ENCODE results near the gene PUM2. TPM values are rescaled to one million over a fixed set of nuclear protein-coding genes. Genes with fewer than 3 reads are reported as not detected.

The PUM2 gene
- total RNA-seq, 1 experiment from 2014 or later = 104 TPM

- Mint-ChIP-seq H3K4me1 (no peaks in the 10 kb centered on the region), H3K27ac (no peak overlapping the region), H3K36me3 (no peaks in the 10 kb centered on the region), H3K27me3 (ENCODE audit: low read depth) (no peaks in the 10 kb centered on the region), H3K4me3 (no peak overlapping the region), H3K9me3 (no peaks in the 10 kb centered on the region)
- no peak for DNase-seq (ENCODE audit: low spot score)
- no peak for ATAC-seq
- POLR2A ChIA-PET = no interaction called here
- CTCF ChIA-PET = no interaction called here
- no peak for TF ChIP-seq NFE2L1 (CRISPR knock-in tag; IDR thresholded peaks at IDR 0.05)
- TF ChIP-seq, protein P1, sequence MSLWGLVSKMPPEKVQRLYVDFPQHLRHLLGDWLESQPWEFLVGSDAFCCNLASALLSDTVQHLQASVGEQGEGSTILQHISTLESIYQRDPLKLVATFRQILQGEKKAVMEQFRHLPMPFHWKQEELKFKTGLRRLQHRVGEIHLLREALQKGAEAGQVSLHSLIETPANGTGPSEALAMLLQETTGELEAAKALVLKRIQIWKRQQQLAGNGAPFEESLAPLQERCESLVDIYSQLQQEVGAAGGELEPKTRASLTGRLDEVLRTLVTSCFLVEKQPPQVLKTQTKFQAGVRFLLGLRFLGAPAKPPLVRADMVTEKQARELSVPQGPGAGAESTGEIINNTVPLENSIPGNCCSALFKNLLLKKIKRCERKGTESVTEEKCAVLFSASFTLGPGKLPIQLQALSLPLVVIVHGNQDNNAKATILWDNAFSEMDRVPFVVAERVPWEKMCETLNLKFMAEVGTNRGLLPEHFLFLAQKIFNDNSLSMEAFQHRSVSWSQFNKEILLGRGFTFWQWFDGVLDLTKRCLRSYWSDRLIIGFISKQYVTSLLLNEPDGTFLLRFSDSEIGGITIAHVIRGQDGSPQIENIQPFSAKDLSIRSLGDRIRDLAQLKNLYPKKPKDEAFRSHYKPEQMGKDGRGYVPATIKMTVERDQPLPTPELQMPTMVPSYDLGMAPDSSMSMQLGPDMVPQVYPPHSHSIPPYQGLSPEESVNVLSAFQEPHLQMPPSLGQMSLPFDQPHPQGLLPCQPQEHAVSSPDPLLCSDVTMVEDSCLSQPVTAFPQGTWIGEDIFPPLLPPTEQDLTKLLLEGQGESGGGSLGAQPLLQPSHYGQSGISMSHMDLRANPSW (CRISPR knock-in tag; conservative IDR thresholded peaks at IDR 0.05; ENCODE audit: low read depth) = no peak
- TF ChIP-seq ELF4 (CRISPR knock-in tag; IDR thresholded peaks at IDR 0.05; ENCODE audit: low read depth) = no peak
- TF ChIP-seq GTF2I (CRISPR knock-in tag; conservative IDR thresholded peaks at IDR 0.05) = no peak
Observed at GRCh38 chr2:20393986-20394385, 43.3 kb upstream of the PUM2 start.

GRCh38 chr2:20391951-20392699, 41.5 kb upstream of the PUM2 start:
- Mint-ChIP-seq H3K36me3 (no peaks in the 10 kb centered on the region), H3K4me1 (no peaks in the 10 kb centered on the region), H3K4me3 (no peak overlapping the region), H3K27me3 (ENCODE audit: low read depth) (no peaks in the 10 kb centered on the region), H3K27ac (no peak overlapping the region), H3K9me3 (no peaks in the 10 kb centered on the region)
- CTCF ChIA-PET = interaction anchor here (0.5 to 1.3 kb wide), 6 partner anchors 19 to 250 kb away, joined by 3 to 4 read pairs (median 4); no protein-coding TSS in a partner anchor
- no peak for ATAC-seq
- POLR2A ChIA-PET = interaction anchor here (0.6 kb wide), 1 partner anchor 55 kb away, joined by 4 read pairs; the partner anchor contains the start of gene RHOB
- TF ChIP-seq ATF1 (CRISPR knock-in tag; IDR thresholded peaks at IDR 0.05) = no peak
- no peak for TF ChIP-seq CREB1 (CRISPR knock-in tag; IDR thresholded peaks at IDR 0.05)
- no peak for TF ChIP-seq JAZF1 (CRISPR knock-in tag; IDR thresholded peaks at IDR 0.05)
- TF ChIP-seq GABPB1 (CRISPR knock-in tag; IDR thresholded peaks at IDR 0.05) = no peak
- no peak for TF ChIP-seq CREM (CRISPR knock-in tag; IDR thresholded peaks at IDR 0.05)
- TF ChIP-seq, protein P2, sequence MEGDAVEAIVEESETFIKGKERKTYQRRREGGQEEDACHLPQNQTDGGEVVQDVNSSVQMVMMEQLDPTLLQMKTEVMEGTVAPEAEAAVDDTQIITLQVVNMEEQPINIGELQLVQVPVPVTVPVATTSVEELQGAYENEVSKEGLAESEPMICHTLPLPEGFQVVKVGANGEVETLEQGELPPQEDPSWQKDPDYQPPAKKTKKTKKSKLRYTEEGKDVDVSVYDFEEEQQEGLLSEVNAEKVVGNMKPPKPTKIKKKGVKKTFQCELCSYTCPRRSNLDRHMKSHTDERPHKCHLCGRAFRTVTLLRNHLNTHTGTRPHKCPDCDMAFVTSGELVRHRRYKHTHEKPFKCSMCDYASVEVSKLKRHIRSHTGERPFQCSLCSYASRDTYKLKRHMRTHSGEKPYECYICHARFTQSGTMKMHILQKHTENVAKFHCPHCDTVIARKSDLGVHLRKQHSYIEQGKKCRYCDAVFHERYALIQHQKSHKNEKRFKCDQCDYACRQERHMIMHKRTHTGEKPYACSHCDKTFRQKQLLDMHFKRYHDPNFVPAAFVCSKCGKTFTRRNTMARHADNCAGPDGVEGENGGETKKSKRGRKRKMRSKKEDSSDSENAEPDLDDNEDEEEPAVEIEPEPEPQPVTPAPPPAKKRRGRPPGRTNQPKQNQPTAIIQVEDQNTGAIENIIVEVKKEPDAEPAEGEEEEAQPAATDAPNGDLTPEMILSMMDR (IDR thresholded peaks at IDR 0.05) = no peak
- no peak for TF ChIP-seq NFYB (CRISPR knock-in tag; conservative IDR thresholded peaks at IDR 0.05; ENCODE audit: low read depth)
- TF ChIP-seq ZNF396 (CRISPR knock-in tag; IDR thresholded peaks at IDR 0.05; ENCODE audit: borderline replicate concordance) = no peak
- TF ChIP-seq, protein P3, sequence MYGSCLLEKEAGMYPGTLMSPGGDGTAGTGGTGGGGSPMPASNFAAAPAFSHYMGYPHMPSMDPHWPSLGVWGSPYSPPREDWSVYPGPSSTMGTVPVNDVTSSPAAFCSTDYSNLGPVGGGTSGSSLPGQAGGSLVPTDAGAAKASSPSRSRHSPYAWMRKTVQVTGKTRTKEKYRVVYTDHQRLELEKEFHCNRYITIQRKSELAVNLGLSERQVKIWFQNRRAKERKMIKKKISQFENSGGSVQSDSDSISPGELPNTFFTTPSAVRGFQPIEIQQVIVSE (CRISPR knock-in tag; IDR thresholded peaks at IDR 0.05; ENCODE audit: borderline replicate concordance) = no peak
- no peak for DNase-seq (ENCODE audit: low spot score)

DNA sequence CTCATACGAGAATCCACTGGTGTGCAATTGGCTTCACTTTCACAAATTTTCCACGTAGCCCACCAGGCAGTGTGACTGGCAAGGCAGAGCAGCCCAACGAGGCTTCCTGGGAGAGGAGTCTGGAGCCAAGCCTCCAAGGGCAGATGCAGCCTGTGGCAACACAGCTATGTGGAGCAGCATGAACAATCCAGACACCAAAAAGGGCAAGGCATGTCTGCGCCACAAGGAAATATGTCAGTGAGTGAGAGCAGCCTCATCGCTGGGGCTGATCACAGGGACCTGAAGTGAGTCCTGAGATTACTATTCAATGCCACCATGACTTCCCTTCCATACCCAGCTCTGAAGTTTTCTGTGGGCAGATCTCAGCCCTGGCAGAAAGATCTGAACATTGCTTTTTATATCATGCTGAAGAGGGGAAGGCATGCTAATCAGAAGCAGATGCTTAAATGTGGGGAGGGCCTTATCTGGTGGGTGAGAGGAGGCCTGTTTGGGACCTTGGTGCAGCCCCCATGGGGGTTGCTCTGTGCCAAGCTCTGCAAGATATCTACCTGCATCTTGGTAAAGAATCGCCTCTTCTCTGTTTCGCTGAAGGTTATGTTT, 40.0 kb upstream of the PUM2 start:
- Mint-ChIP-seq H3K9me3 (no peaks in the 10 kb centered on the region), H3K36me3 (no peaks in the 10 kb centered on the region), H3K27me3 (ENCODE audit: low read depth) (no peaks in the 10 kb centered on the region), H3K27ac (no peak overlapping the region), H3K4me3 (no peak overlapping the region), H3K4me1 (no peaks in the 10 kb centered on the region)
- TF ChIP-seq IRF2 (CRISPR knock-in tag; IDR thresholded peaks at IDR 0.05; ENCODE audit: borderline replicate concordance, low read depth) = no peak
- TF ChIP-seq MYBL2 (CRISPR knock-in tag; IDR thresholded peaks at IDR 0.05) = no peak
- no peak for TF ChIP-seq ETV6 (CRISPR knock-in tag; IDR thresholded peaks at IDR 0.05)
- TF ChIP-seq, protein P4, sequence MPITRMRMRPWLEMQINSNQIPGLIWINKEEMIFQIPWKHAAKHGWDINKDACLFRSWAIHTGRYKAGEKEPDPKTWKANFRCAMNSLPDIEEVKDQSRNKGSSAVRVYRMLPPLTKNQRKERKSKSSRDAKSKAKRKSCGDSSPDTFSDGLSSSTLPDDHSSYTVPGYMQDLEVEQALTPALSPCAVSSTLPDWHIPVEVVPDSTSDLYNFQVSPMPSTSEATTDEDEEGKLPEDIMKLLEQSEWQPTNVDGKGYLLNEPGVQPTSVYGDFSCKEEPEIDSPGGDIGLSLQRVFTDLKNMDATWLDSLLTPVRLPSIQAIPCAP (CRISPR knock-in tag; IDR thresholded peaks at IDR 0.05) = no peak
- no peak for TF ChIP-seq RORB (CRISPR knock-in tag; IDR thresholded peaks at IDR 0.05)
- CTCF ChIA-PET = interaction anchor here (1.0 to 2.0 kb wide), 2 partner anchors 12 to 21 kb away, joined by 3 to 5 read pairs; no protein-coding TSS in a partner anchor
- DNase-seq (ENCODE audit: low spot score) (no peak), ATAC-seq (no peak)
- POLR2A ChIA-PET = interaction anchor here (0.6 to 1.4 kb wide), 2 partner anchors 56 to 86 kb away, joined by 3 to 5 read pairs; partner anchors contain the start of gene RHOB
